OCI-M1 (cell line): ENCODE data around the gene OR13C8.
A peak's percentile ranks its signal among the peaks of the same experiment; 100 is the strongest.
"Not testable (repeated sequence)": the region's sequence is repeated elsewhere in the genome, so short reads cannot be mapped to it uniquely, and the experiment has no call there.

ENCODE experiments used
- DNase-seq: peaks from one replicate; lab custom pipeline; 2025; lab: John Stamatoyannopoulos, UW

OR13C8 gene, protein sequence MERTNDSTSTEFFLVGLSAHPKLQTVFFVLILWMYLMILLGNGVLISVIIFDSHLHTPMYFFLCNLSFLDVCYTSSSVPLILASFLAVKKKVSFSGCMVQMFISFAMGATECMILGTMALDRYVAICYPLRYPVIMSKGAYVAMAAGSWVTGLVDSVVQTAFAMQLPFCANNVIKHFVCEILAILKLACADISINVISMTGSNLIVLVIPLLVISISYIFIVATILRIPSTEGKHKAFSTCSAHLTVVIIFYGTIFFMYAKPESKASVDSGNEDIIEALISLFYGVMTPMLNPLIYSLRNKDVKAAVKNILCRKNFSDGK

DNA sequence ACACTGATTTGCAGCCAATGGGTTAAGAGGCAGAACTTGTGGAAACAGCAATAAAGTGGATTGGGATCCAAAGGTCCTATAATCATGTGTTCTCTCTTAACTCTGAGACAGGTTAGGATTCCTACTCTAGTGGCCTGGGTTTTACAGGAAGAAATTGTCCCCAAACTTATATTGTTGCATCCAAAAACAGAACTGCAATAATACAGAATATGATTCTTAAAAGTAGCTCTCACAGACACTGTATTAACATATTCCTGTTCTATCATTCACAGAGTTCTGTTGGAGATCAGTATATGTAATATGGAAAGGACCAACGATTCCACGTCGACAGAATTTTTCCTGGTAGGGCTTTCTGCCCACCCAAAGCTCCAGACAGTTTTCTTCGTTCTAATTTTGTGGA, at the start of gene OR13C8:
Gene OR13C8, plus strand, starts transcription at position 301 of the 400 bp plus-strand sequence. Its CDS starts 0 bp downstream, at position 301.
- DNase-seq = no peak

DNA sequence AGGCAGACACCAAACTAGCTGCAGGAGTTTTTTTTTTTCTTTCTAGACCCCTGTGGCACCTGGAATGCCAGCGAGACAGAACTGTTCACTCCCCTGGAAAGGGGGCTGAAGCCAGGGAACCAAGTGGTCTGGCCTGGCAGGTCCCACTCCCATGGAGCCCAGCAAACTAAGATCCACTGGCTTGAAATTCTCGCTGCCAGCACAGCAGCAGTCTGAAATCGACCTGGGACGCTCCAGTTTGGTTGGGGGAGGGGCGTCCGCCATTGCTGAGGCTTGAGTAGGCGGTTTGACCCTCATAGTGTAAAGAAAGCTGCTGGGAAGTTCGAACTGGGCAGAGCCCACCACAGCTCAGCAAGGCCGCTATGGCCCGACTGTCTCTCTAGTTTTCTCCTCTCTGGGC, 48.7 kb upstream of the OR13C8 start:
- DNase-seq = not testable (repeated sequence)

DNA sequence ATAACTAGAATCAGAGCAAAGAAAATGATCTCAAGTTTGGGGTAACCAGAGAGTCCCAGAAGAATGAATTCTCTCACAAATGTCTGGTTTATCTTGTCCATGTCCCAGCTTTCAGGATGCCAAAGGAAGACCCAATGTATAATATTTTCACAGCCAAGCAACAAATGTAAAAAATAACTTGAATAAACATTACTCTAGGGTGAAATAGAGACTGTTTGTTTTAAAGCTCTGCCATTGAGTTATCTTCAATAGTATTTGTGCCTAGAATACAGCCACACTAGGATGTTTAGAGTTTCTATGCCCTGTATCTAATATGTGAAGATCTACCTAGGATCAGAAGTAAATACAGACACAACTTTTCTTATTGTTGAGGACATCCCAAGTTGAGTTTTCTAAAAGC, 41.9 kb upstream of the OR13C8 start, which contains the start of gene OR13C4:
Gene OR13C4, minus strand, starts transcription at position 101 of the 400 bp plus-strand sequence. Its CDS starts 0 bp downstream, at position 101.
- DNase-seq = no peak

DNA sequence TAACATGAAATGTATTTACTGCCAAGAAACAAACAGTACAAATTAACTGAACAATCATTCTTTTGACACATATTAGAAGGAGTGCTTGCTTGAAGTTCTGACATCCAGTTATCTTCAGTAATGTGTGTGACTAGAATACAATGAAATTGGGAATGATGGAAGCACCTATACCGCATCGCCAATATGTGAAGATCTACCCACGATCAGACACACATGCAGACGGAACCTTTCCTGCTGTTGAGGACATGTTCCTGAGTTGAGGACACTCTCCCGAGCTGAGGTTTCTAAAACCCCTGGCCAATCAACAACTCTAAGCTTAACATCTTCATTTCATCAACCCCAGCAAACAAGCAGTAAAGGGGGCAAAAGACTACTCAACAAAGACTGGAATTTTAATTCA, 32.2 kb upstream of the OR13C8 start, which contains the start of gene OR13C3:
Gene OR13C3, minus strand, starts transcription at position 101 of the 400 bp plus-strand sequence. CDS start 133 bp downstream, outside the sequence.
- no peak for DNase-seq

DNA sequence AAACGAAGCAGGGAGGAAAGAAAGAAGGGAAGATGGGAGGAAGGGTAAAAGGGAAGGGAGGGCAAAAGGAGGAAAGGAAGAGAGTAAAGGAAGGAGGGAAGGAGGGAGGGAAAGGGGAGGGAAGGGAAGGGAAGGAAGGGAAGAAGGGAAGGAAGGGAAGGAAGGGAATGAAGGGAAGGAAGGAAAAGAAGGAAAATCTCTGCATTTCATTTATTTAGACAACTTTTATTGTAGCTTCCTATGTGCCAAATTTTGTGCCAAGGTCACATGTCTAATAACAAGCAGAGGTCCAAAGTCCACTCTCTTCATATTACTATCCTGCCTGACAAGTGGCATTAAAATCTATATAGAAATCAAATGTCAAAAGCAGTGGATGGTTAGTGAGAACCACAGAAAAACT, 29.7 kb upstream of the OR13C8 start:
- DNase-seq = no peak

DNA sequence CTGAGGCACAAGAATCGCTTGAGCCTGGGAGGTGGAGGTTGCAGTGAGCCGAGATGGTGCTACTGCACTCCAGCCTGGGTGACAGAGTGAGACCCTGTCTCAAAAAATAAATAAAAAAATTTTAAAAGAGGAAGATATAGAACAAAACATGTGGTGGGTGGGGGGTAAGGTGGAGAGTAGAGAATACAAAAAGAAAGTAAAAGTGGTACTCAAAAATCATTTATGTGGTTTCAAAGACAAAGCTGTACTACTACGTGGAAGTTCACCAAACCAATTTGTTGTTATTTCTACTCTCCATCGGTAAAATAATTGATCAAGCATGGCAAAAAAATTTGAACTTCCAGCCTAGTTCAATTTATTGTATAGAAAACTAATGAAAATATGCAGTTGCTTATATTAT, 24.3 kb upstream of the OR13C8 start:
- peak; percentile 55 for DNase-seq

DNA sequence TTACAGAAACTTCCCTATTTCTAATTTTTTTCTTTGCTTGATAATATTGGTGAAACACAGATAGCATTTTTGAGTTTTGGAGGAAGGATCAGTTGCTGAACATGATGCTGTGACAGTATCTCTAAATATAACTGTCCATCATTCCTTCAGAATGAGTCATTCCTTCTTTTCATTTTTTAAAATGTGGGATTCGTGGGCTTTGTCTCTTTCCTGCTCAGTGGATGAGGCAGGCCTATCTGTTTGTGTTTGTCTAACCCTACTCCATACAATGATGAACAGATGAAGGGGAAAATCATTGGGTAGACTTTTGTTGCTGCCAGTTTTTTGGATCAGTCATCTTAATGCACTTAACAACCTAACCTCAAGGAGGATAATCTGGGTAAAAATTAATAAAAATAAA, 15.7 kb upstream of the OR13C8 start:
- no peak for DNase-seq

DNA sequence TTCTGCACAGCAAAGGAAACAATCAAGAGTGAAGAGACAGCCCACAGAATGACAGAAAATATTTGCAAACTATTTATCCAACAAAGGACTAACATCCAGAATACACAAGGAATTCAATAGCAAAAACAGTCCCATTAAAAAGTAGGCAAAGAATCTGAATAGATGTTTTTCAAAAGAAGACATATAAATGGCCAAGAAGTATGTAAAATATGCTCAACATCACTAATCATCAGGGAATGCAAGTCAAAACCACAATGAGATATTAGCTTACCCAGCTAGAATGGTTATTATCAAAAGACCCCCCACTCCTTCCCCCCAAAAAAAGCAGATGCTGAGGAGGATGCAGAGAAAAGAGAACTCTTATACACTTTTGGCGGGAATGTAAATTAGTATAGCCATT, 13.4 kb upstream of the OR13C8 start:
- no peak for DNase-seq

DNA sequence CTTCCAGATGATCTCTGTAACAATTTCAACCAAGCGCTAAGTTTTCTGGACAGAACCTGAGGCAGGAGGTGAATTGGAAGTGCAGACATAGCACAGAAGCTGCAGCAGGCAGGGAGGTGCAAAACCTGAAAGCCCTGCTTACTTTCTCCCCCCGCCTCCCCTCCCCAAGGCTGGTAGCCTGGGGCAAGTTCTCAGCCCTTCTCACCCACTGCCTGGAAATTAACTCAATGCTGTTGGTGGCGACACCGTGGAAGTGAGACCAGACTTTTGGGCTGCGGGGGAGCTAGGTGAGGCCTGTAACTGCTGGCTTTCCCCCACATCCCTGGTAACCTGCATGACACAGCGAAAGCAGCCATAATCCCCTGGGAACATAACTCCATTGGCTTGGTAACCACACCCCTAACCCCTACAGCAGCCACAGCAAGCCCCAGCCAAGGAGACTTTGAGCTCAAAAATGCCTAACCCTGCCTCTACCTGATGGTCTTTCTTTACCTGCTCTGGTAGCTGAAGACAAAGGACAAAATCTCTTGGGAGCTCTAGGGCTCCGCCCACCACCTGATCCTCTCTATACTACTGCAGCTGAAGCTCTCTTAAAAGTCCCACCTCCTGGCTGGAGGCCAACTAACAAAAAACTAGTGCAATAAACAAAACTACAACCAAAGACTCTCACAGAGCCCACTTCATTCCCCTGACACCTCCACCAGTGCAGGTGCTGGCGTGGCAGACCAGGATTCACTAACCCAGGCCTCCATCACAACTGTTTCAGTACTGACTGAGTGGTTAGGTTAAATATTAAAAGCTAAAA, 11.9 kb upstream of the OR13C8 start:
- DNase-seq = no peak

DNA sequence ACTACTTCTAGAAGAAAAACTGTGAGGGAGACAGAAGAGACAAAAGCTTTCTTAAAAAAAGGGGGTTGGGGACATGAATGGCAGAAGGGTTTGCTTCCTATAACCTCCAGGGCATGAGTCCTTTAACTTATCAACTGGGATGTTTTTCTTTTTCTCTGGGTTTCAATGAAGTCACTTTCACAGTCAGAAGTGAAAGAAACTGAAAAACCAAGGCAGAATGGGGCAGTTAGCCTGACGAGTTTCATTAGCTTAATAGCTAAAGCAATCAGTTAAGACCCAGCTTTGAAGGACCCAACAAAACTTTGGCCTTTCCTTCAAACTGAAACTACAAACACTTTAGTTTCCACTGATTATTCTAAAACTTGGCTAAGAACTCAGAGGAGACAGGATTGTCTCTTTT, 4.6 kb upstream of the OR13C8 start:
- DNase-seq = no peak

DNA sequence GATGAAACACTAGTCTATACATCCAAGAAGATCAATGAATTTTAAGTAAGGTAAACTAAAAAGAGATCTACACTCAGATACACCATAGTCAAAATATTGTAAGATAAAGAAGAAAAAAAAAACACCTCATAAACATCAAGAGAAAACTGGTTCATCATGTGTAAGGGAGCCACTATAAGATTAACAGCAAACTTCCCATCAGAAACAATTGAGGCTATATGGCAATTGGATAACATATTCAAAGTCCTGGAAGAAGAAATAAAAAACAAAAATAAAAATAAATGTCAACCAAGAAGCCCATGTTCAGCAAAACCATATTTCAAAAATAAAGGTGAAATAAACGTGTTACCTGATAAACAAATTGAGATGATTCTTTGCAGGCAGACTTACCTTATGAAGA, 3.6 kb downstream of the OR13C8 start:
- DNase-seq = peak; percentile 3

DNA sequence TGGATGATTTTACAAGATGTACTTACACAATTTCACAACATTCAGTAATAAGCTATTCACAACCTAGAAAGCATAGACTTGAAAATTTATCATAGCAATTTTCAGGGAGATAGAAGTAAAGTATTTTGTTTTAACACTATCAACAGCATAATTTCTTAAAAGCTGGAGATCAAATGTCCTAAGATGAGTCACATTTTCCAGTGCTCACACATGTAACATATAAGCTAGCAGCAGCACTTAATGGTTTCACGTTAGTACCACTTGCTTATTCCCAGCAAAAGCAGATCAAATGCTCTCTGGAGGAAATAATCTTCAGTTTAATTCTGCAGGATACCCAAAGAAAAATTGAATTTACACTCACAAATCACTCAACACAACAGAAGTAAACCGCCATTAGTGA, 6.5 kb downstream of the OR13C8 start:
- DNase-seq = no peak

DNA sequence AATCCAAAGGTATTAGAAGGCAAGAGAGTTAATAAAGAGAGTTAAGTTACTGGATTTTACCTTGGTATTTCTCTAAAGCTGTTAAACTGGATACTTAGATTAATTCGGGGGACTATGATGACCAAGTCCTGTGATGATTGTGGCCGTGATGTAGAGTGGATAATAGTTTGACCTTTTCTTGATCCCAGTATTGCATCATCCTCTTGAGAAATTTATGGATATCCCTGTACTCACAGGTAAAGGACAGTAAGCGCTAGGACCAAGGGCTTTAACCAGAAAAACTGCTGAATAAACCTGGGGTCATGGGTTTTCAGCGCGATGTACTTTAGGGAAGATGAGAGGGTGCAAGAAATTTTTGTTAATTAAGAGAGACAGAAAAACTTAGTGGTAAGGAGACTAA, 8.3 kb downstream of the OR13C8 start:
- DNase-seq = no peak

DNA sequence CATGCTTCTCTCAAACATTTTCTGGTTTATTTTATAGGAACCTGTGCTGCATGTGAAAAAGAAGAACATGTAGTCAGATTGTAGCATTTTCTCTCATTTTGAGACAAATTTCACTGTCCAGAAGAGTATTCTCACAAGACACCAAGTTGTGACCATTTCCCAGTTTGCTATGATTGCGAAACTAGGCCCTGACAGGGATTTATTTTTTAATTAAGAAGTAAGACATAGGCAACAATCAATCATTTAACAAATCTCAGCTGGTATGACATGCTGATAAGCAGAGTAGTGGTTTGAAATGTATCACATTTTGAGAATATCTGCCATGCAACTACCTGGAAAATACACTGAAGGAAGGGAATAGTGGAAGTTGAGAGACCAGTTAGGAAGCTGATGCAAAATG, 11.6 kb downstream of the OR13C8 start:
- DNase-seq = no peak

DNA sequence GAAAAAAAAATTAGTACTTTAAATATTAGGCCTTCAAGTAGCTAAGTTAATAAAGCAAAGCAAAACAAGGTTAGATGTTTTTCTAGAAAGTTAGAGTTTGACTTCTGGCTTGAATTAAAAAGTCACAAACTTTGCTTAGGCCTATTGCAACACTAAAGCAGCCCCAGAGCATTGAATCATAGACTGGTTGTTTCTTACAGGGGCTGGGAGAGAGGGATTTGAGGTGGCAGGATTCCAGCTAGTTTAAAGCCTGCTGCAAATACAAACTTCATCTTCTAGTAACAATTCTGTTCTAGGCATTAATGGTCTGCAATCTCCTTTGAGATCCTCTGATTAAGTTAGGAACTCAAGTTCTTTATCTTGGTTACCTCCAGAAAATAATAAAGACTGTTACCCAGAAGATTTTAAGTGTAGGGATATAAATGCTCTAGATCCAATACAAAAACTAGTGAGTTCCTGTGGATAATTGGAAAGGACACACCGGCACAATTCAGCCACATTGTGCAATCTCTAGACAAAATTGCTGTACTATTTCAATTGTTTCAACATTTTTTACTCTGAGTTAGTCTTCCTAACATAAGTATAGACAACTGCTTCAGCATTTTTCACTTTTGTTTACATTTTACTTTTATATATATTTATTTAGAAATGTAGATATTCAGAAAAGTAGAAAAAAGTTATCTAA, 17.7 kb downstream of the OR13C8 start:
- DNase-seq = no peak

DNA sequence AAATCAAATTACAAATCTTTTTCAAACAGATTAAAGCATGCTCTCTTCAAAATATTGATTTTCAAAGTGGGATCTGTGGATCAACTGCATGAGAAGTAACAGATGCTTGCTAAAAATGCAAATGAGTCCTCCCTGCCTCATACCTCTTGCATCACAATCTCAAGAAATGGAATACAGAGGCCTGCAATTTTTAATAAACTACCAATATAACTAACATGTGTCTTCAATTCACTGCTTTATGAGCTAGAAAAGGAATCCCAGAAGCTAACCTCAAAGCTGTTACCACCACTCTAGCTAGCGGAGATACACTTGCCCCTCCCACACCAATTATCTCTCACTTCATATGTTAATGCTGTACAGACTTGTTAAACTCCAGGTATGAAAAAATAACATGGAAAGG, 20.7 kb downstream of the OR13C8 start:
- no peak for DNase-seq

DNA sequence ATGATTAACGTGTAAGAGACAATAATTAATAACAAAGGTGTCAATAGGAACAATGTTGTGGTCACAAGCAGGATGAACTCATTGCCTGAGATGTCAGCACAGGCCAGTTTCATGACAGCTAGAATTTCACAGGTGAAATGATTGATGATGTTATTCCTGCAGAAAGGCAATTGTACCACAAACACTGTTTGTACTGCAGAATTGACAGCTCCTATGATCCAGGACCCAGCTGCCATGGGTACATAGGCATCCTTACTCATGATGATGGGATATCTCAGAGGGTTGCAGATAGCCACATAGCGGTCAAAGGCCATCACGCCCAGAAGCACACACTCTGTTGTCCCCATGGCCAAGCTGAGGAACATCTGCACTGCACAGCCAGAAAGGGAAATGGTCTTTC, 29.8 kb downstream of the OR13C8 start:
- not testable (repeated sequence) for DNase-seq

DNA sequence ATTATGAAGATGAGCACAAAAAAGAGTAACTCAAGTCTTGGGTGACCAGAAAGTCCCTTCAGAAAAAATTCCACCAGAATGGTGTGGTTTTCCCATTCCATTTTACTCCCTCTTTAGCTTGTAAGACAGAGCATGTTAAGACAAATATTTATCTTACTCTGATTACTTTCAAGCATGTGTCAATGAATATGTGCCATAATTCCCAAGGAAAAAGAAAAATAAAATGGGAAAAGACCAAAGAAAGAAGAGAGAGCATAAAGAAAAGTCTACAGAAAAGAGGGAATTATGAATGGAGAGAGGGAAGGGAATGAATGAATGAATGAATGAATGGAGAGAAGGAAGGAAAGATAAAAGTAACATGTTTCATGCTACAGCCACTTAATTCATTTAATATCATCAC, 30.3 kb downstream of the OR13C8 start, which contains the start of gene OR13C5:
Gene OR13C5, minus strand, starts transcription at position 101 of the 400 bp plus-strand sequence. Its CDS starts 0 bp downstream, at position 101.
- DNase-seq = not testable (repeated sequence)

DNA sequence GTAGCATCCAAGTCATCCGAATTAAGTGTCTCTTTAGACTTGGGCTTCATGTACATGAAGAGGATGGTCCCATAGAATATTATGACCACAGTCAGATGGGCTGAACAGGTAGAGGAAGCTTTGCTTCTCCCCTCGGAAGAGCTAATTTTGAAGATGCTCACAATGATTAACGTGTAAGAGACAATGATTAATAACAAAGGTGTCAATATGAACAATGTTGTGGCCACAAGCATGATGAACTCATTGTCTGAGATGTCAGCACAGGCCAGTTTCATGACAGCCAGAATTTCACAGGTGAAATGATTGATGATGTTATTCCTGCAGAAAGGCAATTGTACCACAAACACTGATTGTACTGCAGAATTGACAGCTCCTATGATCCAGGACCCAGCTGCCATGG, 35.8 kb downstream of the OR13C8 start:
- no peak for DNase-seq

DNA sequence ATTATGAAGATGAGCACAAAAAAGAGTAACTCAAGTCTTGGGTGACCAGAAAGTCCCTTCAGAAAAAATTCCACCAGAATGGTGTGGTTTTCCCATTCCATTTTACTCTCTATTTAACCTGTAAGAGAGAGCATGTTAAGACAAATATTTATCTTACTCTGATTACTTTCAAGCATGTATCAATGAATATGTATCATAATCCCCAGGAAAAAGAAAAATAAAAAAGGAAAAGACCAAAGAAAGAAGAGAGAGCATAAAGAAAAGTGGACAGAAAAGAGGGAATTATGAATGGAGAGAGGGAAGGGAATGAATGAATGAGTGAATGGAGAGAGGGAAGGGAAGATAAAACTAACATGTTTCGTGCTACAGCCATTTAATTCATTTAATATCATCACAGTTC, 36.6 kb downstream of the OR13C8 start, which contains the start of gene OR13C2:
Gene OR13C2, minus strand, starts transcription at position 101 of the 400 bp plus-strand sequence. Its CDS starts 0 bp downstream, at position 101.
- DNase-seq = not testable (repeated sequence)

DNA sequence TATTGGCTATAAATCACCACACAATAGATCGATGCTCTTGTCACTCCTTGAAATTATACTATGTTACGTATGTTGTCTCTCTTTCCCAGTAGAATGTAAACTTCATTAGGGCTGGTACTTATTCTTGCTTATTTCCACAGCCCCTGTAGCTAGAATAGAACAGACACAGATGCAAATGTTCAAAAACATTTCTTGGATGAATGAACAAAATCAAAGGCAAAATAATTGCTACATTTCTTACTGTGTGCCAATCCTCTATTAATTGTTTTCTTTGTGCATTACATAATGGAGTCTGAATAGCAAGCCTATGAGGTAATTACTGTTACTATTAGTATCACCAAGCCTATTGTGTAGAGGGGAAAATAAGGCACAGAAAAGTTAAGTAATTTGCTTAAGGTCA, 37.2 kb downstream of the OR13C8 start:
- no peak for DNase-seq

DNA sequence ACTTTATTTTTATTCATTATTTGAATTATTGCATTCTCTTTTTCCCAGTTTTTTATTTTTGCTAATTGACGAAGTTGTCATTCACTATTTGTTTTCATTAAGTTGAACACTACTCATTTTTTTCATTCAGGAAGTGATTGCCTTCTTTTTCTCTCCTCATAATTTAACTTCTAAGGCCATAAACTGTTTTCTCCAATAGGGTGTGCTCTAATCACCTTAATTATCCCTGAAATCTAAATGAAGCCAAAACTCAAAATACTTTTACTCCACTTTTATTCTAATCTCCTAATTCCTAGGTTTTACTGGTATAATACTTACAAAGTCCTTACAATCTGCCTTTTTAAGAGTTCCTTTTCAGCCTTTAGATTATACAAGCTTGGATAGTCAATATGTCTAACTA, 39.4 kb downstream of the OR13C8 start:
- DNase-seq = peak; percentile 48
